A673 (cell line): Measurements from ENCODE around the gene FRRS1L. TPM values are rescaled to one million over a fixed set of nuclear protein-coding genes. Genes with fewer than 3 reads are reported as not detected.

Source experiments
- BruUV-seq: library from RNA; stranded (reverse); fragments of 400-500 nt; replicated peaks from 2 replicates; lab custom pipeline; 2021; lab: Mats Ljungman, UMichigan
- CTCF ChIA-PET: fragments of 300-600 bp; sonication (Branson Sonifier 250); formaldehyde crosslinking; loops from one replicate; lab custom pipeline; 2022; ENCODE audit warnings: antibody characterized with exemption; lab: Charles Lee
- POLR2A ChIA-PET: fragments of 300-600 bp; sonication (Branson Sonifier 250); formaldehyde crosslinking; loops from one replicate; lab custom pipeline; 2022; ENCODE audit warnings: antibody characterized with exemption; ENCODE audit not compliant: low non-redundant PET; lab: Charles Lee
- DNase-seq: peaks from one replicate; pipeline ENCODE4 v3.0.0-alpha.2; 2015; ENCODE audit warnings: low spot score
- H3K27ac ChIP-seq: fragments of 200-600 bp; sonication (generic); 2 replicates; pipeline ENCODE4 v1.5.1; 2016; ENCODE audit warnings: mixed run types, low read depth, mild to moderate bottlenecking, mixed read lengths, antibody characterized with exemption, low read length; ENCODE audit not compliant: poor library complexity, severe bottlenecking
- H3K27me3 ChIP-seq: fragments of 200-600 bp; sonication (generic); replicated peaks from 2 replicates; pipeline ENCODE4 v1.6.1; 2017; ENCODE audit warnings: mixed run types, low read depth, mild to moderate bottlenecking, mixed read lengths, antibody characterized with exemption, low read length; ENCODE audit not compliant: insufficient read depth, poor library complexity
- H3K36me3 ChIP-seq: fragments of 200-600 bp; sonication (generic); 2 replicates; pipeline ENCODE4 v1.6.1; 2016; ENCODE audit warnings: mixed run types, mild to moderate bottlenecking, mixed read lengths, antibody characterized with exemption, low read length; ENCODE audit not compliant: insufficient read depth, poor library complexity, severe bottlenecking
- H3K4me1 ChIP-seq: fragments of 200-600 bp; sonication (generic); 2 replicates; pipeline ENCODE4 v1.6.1; 2017; ENCODE audit warnings: mixed run types, mild to moderate bottlenecking, mixed read lengths, antibody characterized with exemption, low read length; ENCODE audit not compliant: insufficient read depth, poor library complexity, severe bottlenecking
- H3K4me3 ChIP-seq: fragments of 200-600 bp; sonication (generic); 2 replicates; pipeline ENCODE4 v1.5.1; 2016; ENCODE audit warnings: low read depth, mixed run types, mild to moderate bottlenecking, mixed read lengths, low read length; ENCODE audit not compliant: poor library complexity, severe bottlenecking
- H3K9me3 ChIP-seq: fragments of 200-600 bp; sonication (generic); 2 replicates; pipeline ENCODE4 v1.6.1; 2016; ENCODE audit warnings: mixed run types, low read depth, mild to moderate bottlenecking, mixed read lengths, antibody characterized with exemption, low read length; ENCODE audit not compliant: poor library complexity, severe bottlenecking
- CTCF ChIP-seq: fragments of 300-800, 200-600 bp; sonication (generic); conservative IDR thresholded peaks from 2 replicates; pipeline ENCODE4 v1.5.1; 2017; ENCODE audit warnings: low read depth, mild to moderate bottlenecking, antibody characterized with exemption, low read length, moderate library complexity, mixed read lengths
- EZH2 ChIP-seq: fragments of 200-600 bp; sonication (generic); IDR thresholded peaks from 2 replicates; pipeline ENCODE4 v1.6.1; 2017; ENCODE audit warnings: borderline replicate concordance, low read depth, mild to moderate bottlenecking, mixed read lengths, antibody characterized with exemption, low read length; ENCODE audit not compliant: poor library complexity, severe bottlenecking
- intact Hi-C: fragments of 100-400 bp; cut with micrococcal nuclease; formaldehyde crosslinking; loops from one replicate; pipeline ENCODE4 v1.10.0; 2022; ENCODE audit not compliant: unreplicated experiment
- total RNA-seq: library from RNA; stranded (reverse); gene quantifications from 2 replicates; pipeline ENCODE4 v1.2.3, GENCODE V29; 2021

Gene FRRS1L
- total RNA-seq, 1 experiment from 2014 or later = 0.41 TPM

- TF ChIP-seq CTCF = no peak
- no peak for TF ChIP-seq EZH2
- Histone ChIP-seq H3K4me3 (peak within 1 kb of the TSS; percentile 99), H3K27ac (peak within 1 kb of the TSS; percentile 96), H3K36me3 (peaks cover 6% of the 10 kb centered on the region), H3K9me3 (no peaks in the 10 kb centered on the region), H3K27me3 (no peaks in the 10 kb centered on the region), H3K4me1 (peaks cover 12% of the 10 kb centered on the region)
- DNase-seq = peak; percentile 100
- intact Hi-C loops = loop anchor here (5.0 kb wide), 1 partner anchor 107 kb away; the partner anchor contains the start of gene CTNNAL1
- POLR2A ChIA-PET = interaction anchor here (0.5 kb wide), 1 partner anchor 9 kb away, joined by 3 read pairs; no protein-coding TSS in a partner anchor
- BruUV-seq = no TSS peak
- CTCF ChIA-PET = interaction anchor here (0.5 to 0.6 kb wide), 2 partner anchors 135 to 166 kb away, joined by 3 to 5 read pairs; no protein-coding TSS in a partner anchor
Measured at GRCh38 chr9:109119439-109120203, 47.4 kb downstream of the FRRS1L start, which contains the start of gene TMEM245. Gene TMEM245, minus strand, starts transcription at chr9:109119947. Its CDS starts 34 bp downstream, at chr9:109119913.

DNA sequence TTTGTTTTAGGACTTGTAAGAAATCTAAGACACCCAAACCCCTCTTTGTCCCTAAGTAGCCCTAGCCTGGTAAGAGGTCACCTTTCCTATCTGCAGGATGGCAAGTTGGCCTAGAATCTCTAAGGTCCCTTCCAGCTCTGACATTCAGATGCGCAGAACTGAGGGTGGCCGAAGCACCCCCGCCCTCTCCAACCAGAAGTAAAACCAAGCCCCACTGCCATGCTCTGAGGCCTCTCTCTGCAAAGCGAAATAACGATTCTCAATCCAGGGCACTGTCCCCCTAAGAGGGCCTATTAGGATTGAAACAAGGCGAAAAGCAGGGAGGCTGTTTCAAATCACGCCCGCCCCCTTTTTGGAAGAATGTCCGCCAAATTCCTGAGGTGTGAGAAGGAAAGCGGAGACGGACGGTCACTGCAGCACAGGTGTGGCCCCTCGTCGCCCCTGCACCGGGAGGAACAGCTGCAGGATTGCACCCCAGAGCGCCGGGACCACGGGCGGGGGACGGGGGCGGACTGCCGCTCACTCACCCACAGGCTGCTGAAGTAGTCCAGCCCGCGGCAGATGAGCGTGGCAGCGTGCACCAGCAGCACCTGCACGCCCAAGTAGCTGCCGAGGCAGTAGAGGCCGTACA, 48.1 kb downstream of the FRRS1L start:
- Histone ChIP-seq H3K4me1 (peaks cover 18% of the 10 kb centered on the region), H3K27me3 (no peaks in the 10 kb centered on the region), H3K27ac (peak overlapping the region; percentile 96), H3K36me3 (peaks cover 6% of the 10 kb centered on the region), H3K4me3 (peak overlapping the region; percentile 99), H3K9me3 (no peaks in the 10 kb centered on the region)
- no peak for DNase-seq
- POLR2A ChIA-PET = no interaction called here
- CTCF ChIA-PET = no interaction called here
- TF ChIP-seq EZH2 (no peak), CTCF (no peak)
- BruUV-seq = no TSS peak
- intact Hi-C loops = loop anchor here (5.0 kb wide), 1 partner anchor 107 kb away; the partner anchor contains the start of gene CTNNAL1

- BruUV-seq = TSS peak; percentile 49
- intact Hi-C loops = loop anchor here (5.0 kb wide), 1 partner anchor 106 kb away; the partner anchor contains the start of gene CTNNAL1
- DNase-seq = peak; percentile 73
- TF ChIP-seq CTCF = no peak
- no peak for TF ChIP-seq EZH2
- H3K36me3 ChIP-seq = peaks cover 6% of the 10 kb centered on the region
- peak overlapping the region; percentile 96 for H3K27ac ChIP-seq
- peak overlapping the region; percentile 99 for H3K4me3 ChIP-seq
- CTCF ChIA-PET = no interaction called here
- POLR2A ChIA-PET = no interaction called here
- H3K27me3 ChIP-seq = no peaks in the 10 kb centered on the region
- no peaks in the 10 kb centered on the region for H3K9me3 ChIP-seq
- H3K4me1 ChIP-seq = peaks cover 19% of the 10 kb centered on the region
Measured at GRCh38 chr9:109117856-109118807, 48.9 kb downstream of the FRRS1L start.
